NCI-H1417 treated with DMSO at 0.1 percent for 48 hours (cell line): ENCODE measurements around the gene NAALADL2.
"Not testable (repeated sequence)": the region's sequence is repeated elsewhere in the genome, so short reads cannot be mapped to it uniquely, and the experiment has no call there.

ENCODE experiments used
- DNase-seq: peaks from one replicate; lab custom pipeline; 2025; lab: John Stamatoyannopoulos, UW

Gene NAALADL2

DNA sequence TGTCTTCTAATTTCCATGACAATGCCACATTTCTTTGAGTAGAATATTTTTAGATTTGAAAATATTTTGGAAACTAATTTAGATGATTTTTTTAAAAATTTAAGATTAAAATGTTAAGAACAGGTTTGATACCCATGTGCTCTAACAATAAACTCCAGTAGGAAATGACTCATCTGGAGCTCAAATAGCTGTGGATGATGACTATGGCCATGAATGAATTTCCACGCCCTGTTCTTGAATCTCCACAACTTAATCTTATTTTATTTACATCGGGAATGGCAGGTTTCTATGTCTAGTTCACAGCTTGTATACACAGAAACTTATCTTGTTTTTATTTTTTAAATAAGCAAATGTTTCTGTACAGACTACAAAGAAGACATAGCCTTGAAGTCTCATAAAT is 726.8 kb downstream of the NAALADL2 start:
- no peak for DNase-seq

DNA sequence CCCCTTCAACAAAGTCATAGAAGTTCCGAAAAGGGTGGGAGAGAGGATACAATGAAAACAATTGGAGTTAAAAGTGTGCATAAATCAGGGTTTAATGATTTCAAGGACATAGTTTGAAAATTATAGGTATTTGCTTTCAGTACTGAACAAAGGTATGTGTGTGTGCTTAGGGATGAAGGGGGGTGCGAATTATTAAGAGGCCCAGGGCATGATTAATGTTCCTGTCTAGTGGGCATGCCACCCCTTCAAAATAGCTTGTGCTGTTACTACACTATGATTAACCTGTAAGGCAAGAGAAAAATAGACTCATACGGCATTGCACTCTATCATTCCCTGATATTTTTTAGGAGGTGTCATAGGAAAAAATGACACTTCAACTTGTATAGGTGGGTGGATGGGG is 731.6 kb downstream of the NAALADL2 start:
- DNase-seq, result peak; percentile 96

DNA sequence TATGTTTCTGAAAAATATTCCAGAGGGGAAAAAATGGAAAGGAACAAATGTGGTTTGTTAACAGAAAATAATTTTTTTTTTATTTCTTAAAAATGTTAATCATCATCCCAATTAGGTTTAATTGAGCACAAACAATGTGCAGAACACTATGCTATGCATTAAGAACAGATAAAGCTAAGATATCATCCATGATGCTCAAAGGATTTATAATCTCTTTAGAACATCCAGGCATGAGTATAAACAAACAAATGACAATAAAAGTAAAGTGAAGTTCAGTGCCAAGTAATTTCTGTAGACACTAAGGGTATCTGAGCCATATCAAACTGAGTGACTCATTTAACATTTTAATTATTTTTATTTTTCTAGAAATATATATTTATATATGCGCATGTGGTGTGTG is 732.2 kb downstream of the NAALADL2 start:
- DNase-seq, result no peak

DNA sequence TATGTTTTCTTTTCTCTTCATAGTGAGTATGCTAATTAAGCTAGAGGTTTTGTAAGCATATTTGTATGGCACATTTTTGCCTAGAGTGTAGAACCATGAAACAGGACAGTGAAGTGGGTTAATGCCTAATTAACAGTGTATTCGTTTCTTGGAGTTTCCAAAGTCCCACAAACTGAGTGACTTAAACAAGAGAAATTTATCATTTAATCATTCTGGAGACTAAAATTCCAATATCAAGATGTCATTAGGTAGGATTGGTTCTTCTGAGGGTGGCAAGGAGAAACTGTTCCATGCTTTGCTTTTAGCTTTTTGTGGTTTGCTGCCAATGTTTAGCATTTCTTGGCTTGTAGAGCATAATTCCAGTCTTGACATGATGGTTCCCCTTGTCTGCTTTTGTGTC is 734.2 kb downstream of the NAALADL2 start:
- DNase-seq, result no peak

DNA sequence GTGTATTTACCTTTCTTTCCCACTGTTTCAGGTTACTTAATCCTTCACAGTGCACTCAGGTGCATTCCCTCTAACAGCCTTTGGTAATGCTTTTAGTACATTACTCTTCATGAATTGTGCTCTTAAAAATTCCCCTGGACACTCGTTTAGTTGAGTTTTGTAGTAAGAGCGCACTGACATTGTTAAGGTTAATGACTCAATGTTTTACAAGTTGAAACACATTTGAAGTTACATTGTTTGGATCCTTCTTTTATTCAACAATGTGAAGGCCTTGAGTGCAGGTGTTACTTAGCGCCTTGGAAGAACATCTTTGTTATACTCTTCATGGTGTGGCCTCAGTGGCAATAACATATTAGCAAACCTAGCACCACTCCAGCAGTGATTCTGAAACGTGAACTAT is 739.6 kb downstream of the NAALADL2 start:
- DNase-seq, result no peak

DNA sequence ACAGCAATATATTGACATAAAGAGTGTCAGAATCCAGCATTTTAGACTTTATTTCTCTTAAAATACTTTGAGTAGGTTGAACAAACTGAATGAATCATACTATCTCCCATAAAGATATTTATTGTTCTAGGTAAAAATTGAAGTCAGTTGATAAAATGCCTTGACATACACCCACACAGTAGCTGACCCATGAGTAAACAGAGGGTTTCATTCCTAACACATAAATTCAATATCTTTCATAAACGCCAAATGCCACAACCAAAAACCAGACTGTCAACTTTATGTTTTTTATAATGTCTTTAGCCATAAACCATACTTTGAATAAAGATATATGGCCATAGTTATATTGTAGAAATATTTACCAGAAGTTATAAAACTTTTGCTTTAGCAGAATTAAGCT is 742.4 kb downstream of the NAALADL2 start:
- DNase-seq, result no peak

DNA sequence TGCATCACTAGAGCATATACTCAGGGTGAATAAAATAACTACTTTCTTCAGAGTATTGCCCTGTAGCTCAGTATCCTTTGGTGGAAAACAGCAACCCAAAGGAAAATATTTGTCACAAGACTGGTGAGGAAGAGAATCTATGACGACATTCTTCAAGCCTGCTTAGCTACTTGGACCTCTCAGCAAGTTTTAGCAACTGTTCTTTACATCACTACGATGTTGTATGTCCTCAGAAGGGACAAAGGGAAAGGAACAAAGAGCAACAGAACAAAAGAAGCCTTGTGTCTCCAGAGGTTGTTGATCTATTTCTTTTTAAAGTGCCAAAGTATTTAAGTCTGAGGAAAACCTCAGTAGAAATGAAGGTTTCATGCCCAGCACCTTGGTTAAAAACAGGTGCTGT is 746.7 kb downstream of the NAALADL2 start:
- DNase-seq, result no peak

DNA sequence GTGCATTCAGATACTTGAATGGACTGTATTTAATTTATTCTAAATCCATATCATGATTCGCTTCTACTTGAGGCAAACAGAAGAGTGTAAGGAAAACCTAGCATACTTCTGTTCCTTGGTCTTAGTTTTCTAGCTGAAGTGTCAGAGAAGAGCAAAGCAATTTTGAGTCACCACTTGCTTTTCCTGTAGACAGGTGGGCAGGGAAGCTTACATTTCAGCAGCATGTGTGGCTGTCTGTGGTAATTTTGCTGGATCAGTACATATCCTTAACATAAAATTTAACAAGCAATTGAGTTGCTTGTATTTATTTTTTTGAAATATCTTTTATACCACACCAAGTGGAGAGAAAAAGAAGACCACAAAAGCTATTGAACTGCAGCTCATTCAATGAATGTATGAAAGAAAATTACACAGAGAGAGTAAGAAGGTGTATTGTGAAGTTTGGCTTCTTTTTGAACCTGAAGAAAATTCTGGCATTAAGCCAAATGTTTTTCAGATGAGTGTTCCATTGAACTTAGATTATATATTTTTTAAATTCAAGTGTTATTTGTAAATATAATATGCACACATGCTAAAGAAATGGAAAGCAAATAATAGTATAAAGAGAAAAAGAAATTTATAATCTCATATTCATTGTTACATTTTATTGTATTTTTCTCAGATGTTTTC is 747.6 kb downstream of the NAALADL2 start:
- no peak for DNase-seq

DNA sequence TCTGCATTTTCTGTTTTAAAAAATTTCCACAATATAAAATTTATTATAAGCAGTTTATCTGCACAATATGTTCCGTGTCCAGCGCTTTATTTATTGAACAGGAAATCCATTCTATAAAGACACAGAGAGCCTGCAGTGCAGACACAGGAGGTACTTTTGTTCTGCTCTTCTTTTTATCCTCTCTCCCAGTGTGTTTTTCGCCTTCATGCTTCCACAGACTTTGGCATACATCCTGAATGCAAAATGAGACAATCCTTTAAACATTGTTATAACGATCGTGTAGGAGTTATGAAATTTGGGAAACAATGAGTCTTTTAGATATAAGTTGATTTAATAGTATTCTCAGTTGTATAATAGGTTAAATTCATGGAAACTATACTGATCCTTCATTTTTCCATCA is 749.2 kb downstream of the NAALADL2 start:
- no peak for DNase-seq

DNA sequence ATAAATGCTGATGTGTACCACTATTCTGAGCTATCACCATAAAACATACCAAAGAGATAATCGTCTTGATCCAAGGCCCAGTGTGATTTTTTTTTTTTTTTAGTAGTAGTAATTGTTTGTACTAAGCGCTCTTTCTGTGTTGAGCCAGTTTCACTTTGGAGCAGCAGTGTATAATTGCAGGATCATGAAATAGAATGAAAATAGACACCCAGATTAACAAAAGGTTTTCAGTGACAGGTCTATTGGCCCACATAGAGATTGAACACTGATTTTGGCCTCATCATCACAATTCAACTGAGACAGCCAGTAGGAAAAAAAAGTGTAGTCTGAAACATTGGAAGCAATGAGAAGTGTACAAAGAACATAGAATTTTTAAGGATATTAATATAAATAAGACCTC is 749.8 kb downstream of the NAALADL2 start:
- DNase-seq, result no peak

DNA sequence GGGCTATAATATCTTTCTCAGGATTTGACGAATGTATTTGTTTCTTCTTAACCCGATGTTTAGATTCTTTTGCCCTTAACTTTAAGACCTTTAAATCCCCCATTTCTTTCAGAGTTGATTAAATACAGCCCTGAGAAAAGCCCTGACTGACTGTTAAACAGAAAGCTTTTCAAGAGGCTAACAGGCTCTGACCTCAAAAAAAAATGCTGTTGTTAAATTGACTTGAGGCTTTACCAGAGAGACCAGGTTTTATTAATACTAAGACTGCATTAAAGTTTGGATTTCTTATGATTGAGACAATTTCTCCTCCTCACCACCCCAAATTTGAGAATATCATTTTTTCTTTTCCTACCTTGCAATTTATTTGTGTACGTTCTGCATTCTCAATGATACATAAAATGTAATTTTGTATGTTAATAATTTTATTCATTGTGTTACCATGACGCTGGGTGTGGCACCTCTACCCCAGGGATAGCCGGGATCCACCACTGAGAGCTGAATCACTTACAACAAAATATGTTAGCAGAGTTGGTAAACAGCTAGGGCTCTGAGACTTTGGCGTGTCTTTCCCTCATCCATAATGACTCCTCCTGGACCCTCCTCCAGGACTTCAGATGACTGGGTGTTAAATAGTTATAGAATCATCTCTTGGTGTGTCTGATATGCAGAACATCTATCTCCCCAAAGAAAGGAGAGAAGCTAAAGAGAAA is 753.5 kb downstream of the NAALADL2 start:
- no peak for DNase-seq

DNA sequence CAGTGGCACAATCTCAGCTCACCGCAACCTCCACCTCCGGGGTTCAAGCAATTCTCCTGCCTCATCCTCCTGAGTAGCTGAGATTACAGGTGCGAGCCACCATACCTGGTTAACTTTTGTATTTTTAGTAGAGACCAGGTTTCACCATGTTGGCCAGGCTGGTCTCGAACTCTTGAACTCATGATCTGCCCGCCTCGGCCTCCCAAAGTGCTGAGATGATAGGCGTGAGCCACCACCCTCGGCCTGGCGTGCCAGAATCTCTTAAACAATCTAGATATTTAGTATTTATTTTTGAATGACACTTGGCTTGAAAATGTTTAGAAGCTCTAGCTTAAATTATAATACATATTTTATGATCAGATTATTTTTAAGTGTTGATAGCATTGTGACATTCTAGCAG is 755.0 kb downstream of the NAALADL2 start:
- not testable (repeated sequence) for DNase-seq

DNA sequence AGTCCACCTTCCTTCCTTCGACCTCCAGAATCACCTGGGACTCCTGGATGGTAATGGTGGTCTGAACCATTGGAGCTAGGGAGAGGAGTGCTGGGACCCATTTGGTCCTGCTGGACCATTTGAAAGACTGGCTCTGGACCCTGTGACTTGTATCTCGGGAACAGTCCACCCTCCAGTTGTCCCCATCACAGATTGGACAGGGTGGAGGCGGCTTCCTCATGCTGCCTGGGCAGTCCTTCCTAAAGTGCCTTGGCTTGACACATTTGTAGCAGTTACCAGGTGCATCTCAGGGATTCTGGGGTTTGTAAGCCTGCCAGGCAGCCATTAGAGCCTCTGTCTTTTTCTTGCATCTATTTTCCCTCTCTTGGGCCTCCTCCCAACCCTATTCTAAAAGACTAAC is 758.1 kb downstream of the NAALADL2 start:
- DNase-seq, result no peak

DNA sequence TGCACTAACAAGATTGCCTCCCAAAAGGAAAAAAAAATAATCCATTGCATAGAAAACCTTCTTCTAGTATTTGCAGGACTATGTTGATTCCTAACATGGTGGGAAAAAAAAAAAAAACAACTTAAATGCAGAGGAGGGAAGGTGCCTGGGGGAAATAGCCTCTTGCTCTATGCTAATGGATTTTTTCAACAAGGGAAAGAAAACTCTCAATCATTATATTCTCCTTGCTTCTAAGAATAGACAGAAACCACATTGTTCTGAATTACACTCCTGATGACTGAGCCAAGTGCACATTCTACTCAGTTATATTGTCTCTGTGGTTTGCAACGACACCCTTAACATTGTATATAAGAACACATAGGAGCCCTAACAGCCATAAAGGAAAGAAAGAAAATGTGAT is 760.2 kb downstream of the NAALADL2 start:
- no peak for DNase-seq

DNA sequence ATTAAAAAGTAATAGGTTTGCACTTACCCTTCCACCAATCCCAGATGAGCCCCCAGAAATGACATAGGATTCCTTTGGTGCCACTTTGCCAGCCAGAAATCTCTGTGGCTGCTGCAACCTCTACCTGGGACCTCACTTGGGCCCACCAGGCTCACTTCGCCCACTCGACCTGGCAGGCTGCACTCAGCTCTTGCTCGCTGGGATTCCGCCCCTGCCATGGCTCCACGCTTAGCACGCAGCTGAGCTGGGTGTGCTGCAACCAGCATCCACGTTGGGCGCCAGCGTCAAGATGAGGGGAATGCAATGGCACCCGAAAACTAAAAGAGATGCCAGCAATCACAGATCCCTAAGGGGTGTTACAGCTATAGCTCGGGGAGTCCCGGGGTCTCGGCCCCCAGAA is 761.0 kb downstream of the NAALADL2 start:
- no peak for DNase-seq

DNA sequence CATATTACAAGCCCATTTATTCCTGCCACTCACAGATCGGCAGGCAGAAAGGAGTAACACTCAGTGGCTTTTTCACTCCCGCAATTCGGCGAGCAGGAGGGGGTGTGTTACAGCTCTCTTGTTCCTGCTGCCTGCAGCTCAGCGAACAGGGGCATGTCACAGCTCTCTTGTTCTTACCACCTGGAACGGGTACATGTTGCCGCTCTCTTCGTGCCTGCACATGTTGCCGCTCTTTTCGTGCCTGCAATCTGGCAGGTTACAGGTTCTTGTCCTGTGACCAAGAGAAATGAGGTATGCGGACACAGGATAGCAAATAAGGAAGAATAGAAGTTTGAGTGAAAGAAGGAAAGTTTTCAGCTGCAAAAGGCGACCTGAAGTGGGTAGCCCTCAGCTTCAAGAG is 761.4 kb downstream of the NAALADL2 start:
- no peak for DNase-seq

DNA sequence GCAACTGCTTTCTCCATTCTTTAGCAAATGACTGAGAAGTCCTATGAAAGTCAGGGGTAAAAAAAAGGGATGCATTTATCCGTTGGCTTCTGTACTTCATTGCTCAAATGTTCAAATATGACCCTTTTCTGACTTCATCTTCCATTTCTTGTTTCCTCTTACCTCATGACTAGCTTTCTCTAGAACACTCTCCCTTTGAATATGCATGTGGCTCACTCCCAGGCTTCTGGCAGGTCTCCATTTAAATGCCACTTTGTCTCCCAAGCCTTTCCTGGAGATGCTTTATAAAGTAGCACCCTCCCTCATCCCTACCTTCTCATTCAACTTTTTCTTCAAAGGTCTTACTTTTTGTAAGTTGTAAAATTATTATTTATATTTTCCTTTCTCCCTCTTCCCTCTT is 781.8 kb downstream of the NAALADL2 start:
- no peak for DNase-seq

DNA sequence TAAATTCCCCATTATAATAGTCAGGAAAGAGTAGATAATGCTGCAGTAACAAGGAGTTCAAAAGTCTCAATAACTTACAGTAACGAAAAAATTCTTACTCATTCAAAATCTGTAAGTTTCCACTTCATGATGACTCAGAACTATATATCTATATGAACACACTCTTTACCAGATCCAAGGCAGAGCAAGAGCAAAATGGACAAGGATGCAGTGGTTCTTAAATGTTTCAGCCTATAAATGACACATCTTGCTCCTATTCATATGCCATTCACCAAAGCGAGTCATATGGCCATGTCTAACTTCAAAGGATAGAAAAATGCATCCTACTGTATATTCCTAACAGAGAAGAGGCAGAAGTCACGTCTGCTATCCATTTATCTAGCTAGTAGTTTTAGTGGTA is 787.7 kb downstream of the NAALADL2 start:
- no peak for DNase-seq

DNA sequence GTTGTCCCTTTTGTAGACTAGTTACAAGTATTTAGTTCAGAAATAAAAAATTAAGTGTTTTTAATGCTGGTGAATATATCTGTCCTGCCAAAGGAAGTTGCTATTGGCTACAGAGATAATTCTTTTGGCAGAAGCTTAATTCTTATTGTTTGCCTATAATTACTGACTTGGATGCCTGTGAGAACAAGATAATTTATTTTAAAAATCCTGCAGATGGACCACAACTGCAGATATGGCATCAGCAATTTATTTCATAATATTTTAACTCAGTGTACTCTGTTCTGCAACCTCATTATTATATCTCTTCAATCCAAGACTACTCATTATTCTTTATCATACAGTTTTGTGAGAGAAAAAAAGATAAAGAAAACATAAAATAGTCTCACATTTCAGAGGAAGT is 789.8 kb downstream of the NAALADL2 start:
- DNase-seq, result no peak

DNA sequence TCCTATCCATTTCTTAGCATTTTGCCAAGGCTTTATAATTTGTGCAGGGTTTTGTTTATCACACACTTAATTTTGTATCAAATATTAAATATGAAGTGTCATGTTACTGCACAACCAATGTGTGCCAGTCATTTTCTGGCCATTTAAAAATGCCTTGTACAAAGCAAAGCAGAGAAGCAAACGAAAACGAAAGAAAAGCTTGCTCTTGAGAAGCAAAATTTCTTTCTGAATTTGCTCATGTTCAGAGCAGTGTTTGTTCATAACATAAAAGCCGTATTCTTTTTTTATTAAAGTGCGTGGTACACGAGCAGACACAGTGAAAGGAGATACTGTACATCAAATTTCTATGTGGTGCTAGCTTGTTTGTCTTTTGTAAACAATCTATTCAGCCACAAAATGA is 792.6 kb downstream of the NAALADL2 start:
- no peak for DNase-seq

DNA sequence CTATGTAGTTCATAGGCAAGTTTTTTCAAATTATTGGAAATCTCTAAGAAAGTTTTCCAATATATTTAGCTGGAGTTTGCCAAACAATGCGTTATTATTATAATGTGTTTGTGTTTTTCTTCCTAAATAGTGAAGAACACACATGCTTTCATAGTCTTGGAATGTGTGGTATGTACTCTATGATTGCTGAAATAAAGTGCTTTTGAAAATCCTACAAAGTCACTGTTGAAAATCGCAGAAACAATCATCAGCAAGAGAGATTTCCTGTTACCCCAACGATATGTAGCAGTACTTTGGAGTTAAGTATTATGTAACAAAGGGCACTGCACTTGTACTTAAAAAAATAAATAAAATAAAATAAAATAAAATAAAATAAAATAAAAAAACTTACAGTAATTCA is 796.2 kb downstream of the NAALADL2 start:
- DNase-seq, result no peak

DNA sequence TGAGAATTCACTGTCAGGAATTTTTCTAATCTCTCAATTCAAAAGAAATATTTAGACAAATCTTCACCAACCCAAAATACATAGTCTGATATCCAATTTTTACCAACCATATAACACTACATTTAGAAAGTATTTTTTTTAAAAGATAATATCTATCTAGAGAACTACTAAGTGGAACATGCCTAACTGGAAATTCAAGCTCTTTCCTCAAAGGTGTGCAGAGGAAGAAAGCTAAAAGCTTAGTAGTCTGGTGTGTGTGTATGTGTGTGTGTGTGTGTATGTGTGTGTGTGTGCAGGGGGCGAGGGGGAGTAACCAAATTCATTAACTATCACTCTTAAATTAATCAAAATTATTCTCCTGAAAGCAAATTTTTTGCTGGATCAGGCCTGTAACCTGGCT is 797.3 kb downstream of the NAALADL2 start:
- DNase-seq, result no peak

DNA sequence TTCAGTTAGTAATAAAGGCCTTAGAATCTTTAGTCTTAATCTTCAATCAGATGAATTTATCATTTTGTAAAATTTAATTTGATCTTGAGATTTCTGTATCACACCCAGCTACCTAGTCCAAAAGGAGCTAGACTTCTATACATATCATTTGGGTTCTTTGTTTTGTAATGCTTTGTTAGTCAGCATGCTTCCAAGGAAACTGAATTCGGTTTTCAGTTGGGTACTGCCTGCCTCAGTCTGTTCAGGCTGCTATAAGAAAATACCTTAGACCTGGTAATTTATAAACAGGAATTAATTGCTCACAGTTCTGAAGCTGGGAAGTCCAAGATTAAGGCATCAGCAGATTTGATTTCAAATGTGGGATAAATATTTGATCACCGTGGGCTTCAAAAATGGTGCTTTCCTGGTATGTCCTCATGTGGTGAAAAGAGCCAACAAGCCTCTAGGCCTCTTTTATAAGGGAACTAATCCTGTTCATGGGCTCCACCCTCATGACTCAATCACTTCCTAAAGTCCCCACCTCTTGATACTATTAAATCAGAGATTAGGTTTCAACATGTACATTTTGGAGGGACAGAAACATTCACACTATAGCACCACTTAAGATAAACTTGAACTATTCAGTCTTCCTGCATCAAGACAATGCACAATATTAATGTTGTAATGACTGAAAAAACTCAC is 800.7 kb downstream of the NAALADL2 start:
- DNase-seq, result no peak

DNA sequence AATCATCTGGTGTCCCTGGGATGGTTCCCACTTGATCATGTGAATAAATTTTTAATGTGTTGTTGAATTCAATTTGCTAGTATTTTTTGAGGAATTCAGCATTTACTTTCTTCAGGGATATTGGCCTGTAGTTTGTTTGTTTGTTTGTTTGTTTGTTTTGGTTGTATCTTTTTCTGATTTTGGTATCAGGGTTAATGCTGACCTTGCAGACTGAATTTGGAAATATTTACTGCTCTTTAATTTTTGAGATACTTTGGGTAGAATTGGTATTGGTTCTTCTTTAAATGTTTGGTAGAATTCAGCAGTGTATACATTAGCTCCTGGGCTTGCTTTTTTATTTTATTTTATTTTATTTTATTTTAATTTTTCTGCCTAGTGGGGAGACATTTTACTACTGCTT is 803.7 kb downstream of the NAALADL2 start:
- DNase-seq, result no peak
